IMR-90 (cell line): ENCODE measurements around the gene USP6NL. TPM values are rescaled to one million over a fixed set of nuclear protein-coding genes. Genes with fewer than 3 reads are reported as not detected.

ENCODE experiments used
- ATAC-seq: fragments of 200-7000 bp; cut with Tn5 transposase; 2 replicates; pipeline ENCODE4 v1.9.1; 2020; ENCODE audit warnings: low read depth, mild to moderate bottlenecking, moderate library complexity
- BruUV-seq: library from RNA; stranded (reverse); fragments of 400-500 nt; replicated peaks from 2 replicates; lab custom pipeline; 2021; lab: Mats Ljungman, UMichigan
- CTCF ChIA-PET: fragments of 300-600 bp; formaldehyde crosslinking; extraction: SDS; loops from one replicate; lab custom pipeline; 2021; ENCODE audit warnings: antibody characterized with exemption; lab: Yijun Ruan, JAX
- POLR2A ChIA-PET: fragments of 300-600 bp; sonication (Branson Sonifier 250); formaldehyde crosslinking; loops from one replicate; lab custom pipeline; 2022; ENCODE audit warnings: antibody characterized with exemption; ENCODE audit not compliant: unreplicated experiment; lab: Charles Lee
- DNase-seq: peaks from one replicate; pipeline ENCODE4 v3.0.0; 2013
- H2AFZ ChIP-seq: replicated peaks from 2 replicates; pipeline ENCODE3; 2013; ENCODE audit warnings: low read length, mild to moderate bottlenecking; ENCODE audit not compliant: poor library complexity
- H2AK5ac ChIP-seq: 2 replicates; pipeline ENCODE4 v1.6.1; 2013; ENCODE audit warnings: low read depth, low read length, inconsistent platforms
- H2AK9ac ChIP-seq: replicated peaks from 2 replicates; pipeline ENCODE3; 2013; ENCODE audit warnings: mild to moderate bottlenecking, low read depth, low read length, moderate library complexity; ENCODE audit not compliant: poor library complexity
- H2BK120ac ChIP-seq: 2 replicates; pipeline ENCODE4 v1.6.1; 2013; ENCODE audit warnings: low read depth, low read length, inconsistent platforms
- H2BK15ac ChIP-seq: 3 replicates; pipeline ENCODE4 v1.6.1; 2013; ENCODE audit warnings: low read depth, low read length, inconsistent platforms
- H2BK20ac ChIP-seq: 2 replicates; pipeline ENCODE4 v1.6.1; 2013; ENCODE audit warnings: low read depth, mild to moderate bottlenecking, inconsistent platforms, low read length, moderate library complexity
- H2BK5ac ChIP-seq: 2 replicates; pipeline ENCODE4 v1.6.1; 2013; ENCODE audit warnings: mild to moderate bottlenecking, low read depth, low read length, inconsistent platforms; ENCODE audit not compliant: poor library complexity, severe bottlenecking
- H3K14ac ChIP-seq: replicated peaks from 2 replicates; pipeline ENCODE4 v1.6.1; 2013; ENCODE audit warnings: low read depth, low read length, inconsistent platforms
- H3K18ac ChIP-seq: 2 replicates; pipeline ENCODE4 v1.6.1; 2013; ENCODE audit warnings: low read depth, low read length, control low read depth
- H3K23ac ChIP-seq: 2 replicates; pipeline ENCODE4 v1.6.1; 2013; ENCODE audit warnings: low read depth, low read length, inconsistent platforms
- H3K27ac ChIP-seq: 2 replicates; pipeline ENCODE4 v1.5.1; 2013; ENCODE audit warnings: mild to moderate bottlenecking, control low read depth, low read length; ENCODE audit not compliant: insufficient read depth
- H3K27me3 ChIP-seq: 2 replicates; pipeline ENCODE4 v1.6.1; 2013; ENCODE audit warnings: low read length; ENCODE audit not compliant: control insufficient read depth, insufficient read depth
- H3K36me3 ChIP-seq: 2 replicates; pipeline ENCODE4 v1.6.1; 2013; ENCODE audit warnings: low read length, mixed read lengths; ENCODE audit not compliant: control insufficient read depth, insufficient read depth
- H3K4ac ChIP-seq: 2 replicates; pipeline ENCODE4 v1.6.1; 2013; ENCODE audit warnings: low read depth, low read length, inconsistent platforms
- H3K4me1 ChIP-seq: 2 replicates; pipeline ENCODE4 v1.6.1; 2013; ENCODE audit warnings: low read length, mixed read lengths; ENCODE audit not compliant: control insufficient read depth, insufficient read depth
- H3K4me2 ChIP-seq: 2 replicates; pipeline ENCODE4 v1.6.1; 2013; ENCODE audit warnings: low read depth, mild to moderate bottlenecking, control low read depth, low read length, moderate library complexity
- H3K4me3 ChIP-seq: 2 replicates; pipeline ENCODE4 v1.5.1; 2013; ENCODE audit warnings: low read depth, mild to moderate bottlenecking, control low read depth, low read length, moderate library complexity; ENCODE audit not compliant: insufficient read depth
- H3K56ac ChIP-seq: 2 replicates; pipeline ENCODE4 v1.6.1; 2013; ENCODE audit warnings: low read length, inconsistent platforms; ENCODE audit not compliant: insufficient read depth; ENCODE audit errors: extremely low read depth
- H3K79me1 ChIP-seq, 2 experiments: 2 replicates each; pipeline ENCODE4 v1.6.1; 2013; ENCODE audit warnings: low read length in 2 of 2, inconsistent platforms in 1 of 2, low read depth in 1 of 2
- H3K9ac ChIP-seq: 2 replicates; pipeline ENCODE4 v1.6.1; 2013; ENCODE audit warnings: low read depth, low read length, control low read depth
- H3K9me1 ChIP-seq: 2 replicates; pipeline ENCODE4 v1.6.1; 2013; ENCODE audit warnings: low read length, inconsistent platforms; ENCODE audit not compliant: insufficient read depth
- H3K9me3 ChIP-seq: 2 replicates; pipeline ENCODE4 v1.6.1; 2013; ENCODE audit warnings: low read length; ENCODE audit not compliant: control insufficient read depth, insufficient read depth
- H4K20me1 ChIP-seq: 2 replicates; pipeline ENCODE4 v1.6.1; 2013; ENCODE audit warnings: low read length, inconsistent platforms; ENCODE audit not compliant: insufficient read depth
- H4K5ac ChIP-seq: 2 replicates; pipeline ENCODE4 v1.6.1; 2013; ENCODE audit warnings: mild to moderate bottlenecking, low read depth, low read length, control low read depth
- H4K8ac ChIP-seq, 2 experiments: 2 replicates each; pipeline ENCODE4 v1.6.1; 2013; ENCODE audit warnings: low read depth in 2 of 2, low read length in 2 of 2, control low read depth in 1 of 2, inconsistent platforms in 1 of 2
- H4K91ac ChIP-seq: 2 replicates; pipeline ENCODE4 v1.6.1; 2013; ENCODE audit warnings: low read depth, low read length, inconsistent platforms; ENCODE audit not compliant: insufficient read depth
- BHLHE40 ChIP-seq: fragments of 150-350 bp; IDR thresholded peaks from 2 replicates; pipeline ENCODE4 v1.6.1; 2016; ENCODE audit warnings: mild to moderate bottlenecking, low read depth, low read length
- CHD1 ChIP-seq: IDR thresholded peaks from 2 replicates; pipeline ENCODE4 v1.6.1; 2012; ENCODE audit warnings: low read depth, low read length, improper control_type of control experiment
- FOS ChIP-seq: fragments of 150-350 bp; IDR thresholded peaks from 2 replicates; pipeline ENCODE4 v1.6.1; 2016; ENCODE audit warnings: low read depth, low read length
- MAFK ChIP-seq: IDR thresholded peaks from 2 replicates; pipeline ENCODE4 v1.6.1; 2012; ENCODE audit warnings: low read depth, low read length, improper control_type of control experiment
- MAZ ChIP-seq: IDR thresholded peaks from 2 replicates; pipeline ENCODE4 v1.6.1; 2012; ENCODE audit warnings: low read depth, mild to moderate bottlenecking, low read length, improper control_type of control experiment, moderate library complexity, borderline replicate concordance
- MXI1 ChIP-seq: IDR thresholded peaks from 2 replicates; pipeline ENCODE4 v1.6.1; 2012; ENCODE audit warnings: low read depth, mild to moderate bottlenecking, low read length, moderate library complexity, borderline replicate concordance
- NFE2L2 ChIP-seq: fragments of 150-350 bp; IDR thresholded peaks from 2 replicates; pipeline ENCODE4 v1.6.1; 2016; ENCODE audit warnings: low read depth, mild to moderate bottlenecking, low read length
- POLR2A ChIP-seq: IDR thresholded peaks from 2 replicates; pipeline ENCODE4 v1.6.1; 2012; ENCODE audit warnings: mild to moderate bottlenecking, low read depth, low read length
- RCOR1 ChIP-seq: IDR thresholded peaks from 2 replicates; pipeline ENCODE4 v1.6.1; 2012; ENCODE audit warnings: mild to moderate bottlenecking, low read length, improper control_type of control experiment; ENCODE audit not compliant: insufficient replicate concordance
- RFX5 ChIP-seq: IDR thresholded peaks from 2 replicates; pipeline ENCODE4 v1.8.0; 2012; ENCODE audit warnings: low read depth, mild to moderate bottlenecking, low read length, moderate library complexity
- USF2 ChIP-seq: fragments of 150-350 bp; IDR thresholded peaks from 2 replicates; pipeline ENCODE4 v1.6.1; 2017; ENCODE audit warnings: mild to moderate bottlenecking, antibody characterized with exemption, low read length, low read depth
- WGBS, 2 experiments: methylation state at CpG; one replicate each; pipeline versions ENCODE4 v1.1.5 to v1.1.7; 2013; ENCODE audit warnings: missing lambda C conversion rate in 2 of 2; ENCODE audit not compliant: insufficient read length in 1 of 2; ENCODE audit errors: extremely low coverage in 2 of 2; 5-methylcytosine and 5-hydroxymethylcytosine counted together
- dilution Hi-C: fragments of 300-500 bp; cut with HindIII; formaldehyde crosslinking; loops from one replicate; pipeline ENCODE4 v1.14.3; 2018; ENCODE audit warnings: low sequenced_read_pairs; ENCODE audit not compliant: unreplicated experiment
- in situ Hi-C: fragments of 300-500 bp; cut with MboI; formaldehyde crosslinking; loops from 3 replicates; pipeline ENCODE4 v1.14.3; 2019; ENCODE audit warnings: low sequenced_read_pairs, inconsistent platforms, mixed read lengths
- intact Hi-C: fragments of 100-400 bp; cut with micrococcal nuclease; formaldehyde crosslinking; loops from 2 replicates; pipeline ENCODE4 v1.10.0; 2022
- polyA plus RNA-seq, 3 experiments: library from polyadenylated mRNA; depleted of rRNA; stranded (reverse); fragments of >200 nt; gene quantifications; 2 replicates each; pipeline ENCODE4 v1.2.3, GENCODE V29; 2012; ENCODE audit warnings: low replicate concordance in 1 of 3
- total RNA-seq: library from RNA; depleted of rRNA; stranded (reverse); fragments of >200 nt; gene quantifications from 2 replicates; pipeline ENCODE4 v1.2.3, GENCODE V29; 2012
- TF ChIP-seq, protein P1 (sequence below): fragments of 150-350 bp; IDR thresholded peaks from 2 replicates; pipeline ENCODE4 v1.6.1; 2016; ENCODE audit warnings: low read depth, mild to moderate bottlenecking, low read length, moderate library complexity, borderline replicate concordance
- TF ChIP-seq, protein P2 (sequence below): conservative IDR thresholded peaks from 2 replicates; pipeline ENCODE4 v1.5.1; 2012; ENCODE audit warnings: mild to moderate bottlenecking, low read depth, low read length, improper control_type of control experiment

The USP6NL gene
- total and polyA plus RNA-seq, 2 of the 4 experiments (the other 2 are of a cell fraction) = 7.8 to 9.1 TPM

DNA sequence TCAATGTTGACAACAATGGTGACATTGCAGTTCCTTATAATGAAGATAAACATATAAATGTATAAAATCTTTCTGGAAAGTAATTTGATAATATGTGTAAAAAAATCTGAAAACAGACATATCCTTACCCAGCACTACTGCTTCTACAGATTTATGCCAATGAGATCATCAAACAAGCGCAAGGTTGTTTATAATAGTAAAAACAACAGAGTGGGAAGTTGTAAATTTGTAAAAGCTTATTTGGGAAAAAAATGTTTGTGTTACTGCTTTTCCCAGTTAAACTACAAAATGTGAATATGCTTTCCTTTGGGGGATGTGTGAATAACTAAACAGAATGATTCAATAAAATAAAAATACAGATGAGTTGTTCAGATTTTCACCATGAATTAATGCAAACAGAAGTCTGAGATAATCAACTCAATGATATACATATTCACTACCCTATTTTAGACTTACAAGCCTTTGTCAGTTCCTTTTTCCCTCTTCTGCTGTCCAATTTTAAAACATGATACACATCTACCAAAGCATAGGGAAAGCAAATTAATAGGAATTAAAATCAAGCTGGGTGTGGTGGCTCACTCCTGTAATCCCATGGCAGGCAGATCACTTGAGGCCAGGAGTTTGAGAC, 82.1 kb downstream of the USP6NL start:
- intact Hi-C loops = no loop called here
- Histone ChIP-seq H2AK5ac (no peak overlapping the region), H3K27ac (no peak overlapping the region), H3K18ac (no peak overlapping the region), H3K9me3 (no peaks in the 10 kb centered on the region), H2AFZ (no peak overlapping the region), H3K4ac (no peak overlapping the region), H3K9ac (no peak overlapping the region), H2AK9ac (no peak overlapping the region), H3K23ac (no peak overlapping the region), H3K56ac (no peak overlapping the region), H4K8ac (no peak overlapping the region), H2BK5ac (no peak overlapping the region), H2BK120ac (no peak overlapping the region), H3K14ac (no peak overlapping the region), H4K20me1 (no peaks in the 10 kb centered on the region; the same call in 1 of the 2 replicates), H3K4me1 (peaks cover 16% of the 10 kb centered on the region), H3K79me1 (peaks cover 20% of the 10 kb centered on the region in 2 experiments), H3K36me3 (no peaks in the 10 kb centered on the region), H3K9me1 (peaks cover 11% of the 10 kb centered on the region), H2BK15ac (no peak overlapping the region), H2BK20ac (no peak overlapping the region), H3K27me3 (no peaks in the 10 kb centered on the region), H3K4me3 (no peak overlapping the region), H4K91ac (no peak overlapping the region), H3K4me2 (no peak overlapping the region), H4K5ac (no peak overlapping the region)
- dilution Hi-C loops = no loop called here
- no TSS peak for BruUV-seq
- ChIA-PET POLR2A (interaction anchor here (0.7 kb wide), 1 partner anchor 8 kb away, joined by 15 read pairs; no protein-coding TSS in a partner anchor), CTCF (interaction anchor here (1.2 kb wide), 1 partner anchor 195 kb away, joined by 4 read pairs; no protein-coding TSS in a partner anchor)
- DNase-seq (no peak), ATAC-seq (peak; percentile 51)
- no CpG with 5 or more reads among the region's 1 CpG for WGBS, 2 experiments
- in situ Hi-C loops = no loop called here
- TF ChIP-seq, protein P1, sequence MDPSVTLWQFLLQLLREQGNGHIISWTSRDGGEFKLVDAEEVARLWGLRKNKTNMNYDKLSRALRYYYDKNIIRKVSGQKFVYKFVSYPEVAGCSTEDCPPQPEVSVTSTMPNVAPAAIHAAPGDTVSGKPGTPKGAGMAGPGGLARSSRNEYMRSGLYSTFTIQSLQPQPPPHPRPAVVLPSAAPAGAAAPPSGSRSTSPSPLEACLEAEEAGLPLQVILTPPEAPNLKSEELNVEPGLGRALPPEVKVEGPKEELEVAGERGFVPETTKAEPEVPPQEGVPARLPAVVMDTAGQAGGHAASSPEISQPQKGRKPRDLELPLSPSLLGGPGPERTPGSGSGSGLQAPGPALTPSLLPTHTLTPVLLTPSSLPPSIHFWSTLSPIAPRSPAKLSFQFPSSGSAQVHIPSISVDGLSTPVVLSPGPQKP = no peak
- TF ChIP-seq FOS = no peak
- TF ChIP-seq, protein P2, sequence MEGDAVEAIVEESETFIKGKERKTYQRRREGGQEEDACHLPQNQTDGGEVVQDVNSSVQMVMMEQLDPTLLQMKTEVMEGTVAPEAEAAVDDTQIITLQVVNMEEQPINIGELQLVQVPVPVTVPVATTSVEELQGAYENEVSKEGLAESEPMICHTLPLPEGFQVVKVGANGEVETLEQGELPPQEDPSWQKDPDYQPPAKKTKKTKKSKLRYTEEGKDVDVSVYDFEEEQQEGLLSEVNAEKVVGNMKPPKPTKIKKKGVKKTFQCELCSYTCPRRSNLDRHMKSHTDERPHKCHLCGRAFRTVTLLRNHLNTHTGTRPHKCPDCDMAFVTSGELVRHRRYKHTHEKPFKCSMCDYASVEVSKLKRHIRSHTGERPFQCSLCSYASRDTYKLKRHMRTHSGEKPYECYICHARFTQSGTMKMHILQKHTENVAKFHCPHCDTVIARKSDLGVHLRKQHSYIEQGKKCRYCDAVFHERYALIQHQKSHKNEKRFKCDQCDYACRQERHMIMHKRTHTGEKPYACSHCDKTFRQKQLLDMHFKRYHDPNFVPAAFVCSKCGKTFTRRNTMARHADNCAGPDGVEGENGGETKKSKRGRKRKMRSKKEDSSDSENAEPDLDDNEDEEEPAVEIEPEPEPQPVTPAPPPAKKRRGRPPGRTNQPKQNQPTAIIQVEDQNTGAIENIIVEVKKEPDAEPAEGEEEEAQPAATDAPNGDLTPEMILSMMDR = no peak
- TF ChIP-seq CHD1 = no peak
- no peak for TF ChIP-seq RCOR1
- TF ChIP-seq NFE2L2 = no peak
- no peak for TF ChIP-seq RFX5
- no peak for TF ChIP-seq USF2
- TF ChIP-seq MXI1 = no peak
- no peak for TF ChIP-seq MAFK
- no peak for TF ChIP-seq POLR2A
- TF ChIP-seq MAZ = no peak
- TF ChIP-seq BHLHE40 = no peak
